ENCODE data around the gene SPEF1.

SPEF1 gene

DNA sequence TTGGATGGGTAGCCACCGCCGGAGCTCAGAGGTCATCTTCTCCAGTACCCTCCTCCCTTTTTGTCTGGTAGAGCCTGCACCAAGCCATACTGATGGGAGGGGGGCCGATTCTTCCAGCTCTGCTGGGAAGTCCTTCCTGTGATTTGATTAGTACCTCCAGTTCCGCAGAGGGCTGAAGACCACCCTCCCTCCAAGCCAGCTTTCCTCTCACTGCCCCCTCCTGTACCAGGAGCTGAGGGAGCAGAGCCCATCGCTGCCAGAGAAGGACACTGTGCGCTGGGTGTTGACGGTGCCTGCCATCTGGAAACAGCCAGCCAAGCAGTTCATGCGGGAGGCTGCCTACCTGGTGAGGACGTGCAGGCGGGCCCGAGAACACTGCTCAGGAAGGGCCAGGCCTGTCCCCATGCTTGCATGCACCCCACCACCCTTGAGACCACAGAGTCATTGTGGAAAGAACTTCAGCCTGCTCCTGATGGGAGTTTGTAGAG is 35.5 kb downstream of the SPEF1 start:
- no peak for DNase-seq (ENCODE audit: low read depth)
- no peak overlapping the region for H3K4me3 ChIP-seq (ENCODE audit: low read depth, low read length)
- TF ChIP-seq, protein P1, sequence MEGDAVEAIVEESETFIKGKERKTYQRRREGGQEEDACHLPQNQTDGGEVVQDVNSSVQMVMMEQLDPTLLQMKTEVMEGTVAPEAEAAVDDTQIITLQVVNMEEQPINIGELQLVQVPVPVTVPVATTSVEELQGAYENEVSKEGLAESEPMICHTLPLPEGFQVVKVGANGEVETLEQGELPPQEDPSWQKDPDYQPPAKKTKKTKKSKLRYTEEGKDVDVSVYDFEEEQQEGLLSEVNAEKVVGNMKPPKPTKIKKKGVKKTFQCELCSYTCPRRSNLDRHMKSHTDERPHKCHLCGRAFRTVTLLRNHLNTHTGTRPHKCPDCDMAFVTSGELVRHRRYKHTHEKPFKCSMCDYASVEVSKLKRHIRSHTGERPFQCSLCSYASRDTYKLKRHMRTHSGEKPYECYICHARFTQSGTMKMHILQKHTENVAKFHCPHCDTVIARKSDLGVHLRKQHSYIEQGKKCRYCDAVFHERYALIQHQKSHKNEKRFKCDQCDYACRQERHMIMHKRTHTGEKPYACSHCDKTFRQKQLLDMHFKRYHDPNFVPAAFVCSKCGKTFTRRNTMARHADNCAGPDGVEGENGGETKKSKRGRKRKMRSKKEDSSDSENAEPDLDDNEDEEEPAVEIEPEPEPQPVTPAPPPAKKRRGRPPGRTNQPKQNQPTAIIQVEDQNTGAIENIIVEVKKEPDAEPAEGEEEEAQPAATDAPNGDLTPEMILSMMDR (IDR thresholded peaks at IDR 0.05; ENCODE audit: low read depth, low read length, missing control alignments) = no peak

DNA sequence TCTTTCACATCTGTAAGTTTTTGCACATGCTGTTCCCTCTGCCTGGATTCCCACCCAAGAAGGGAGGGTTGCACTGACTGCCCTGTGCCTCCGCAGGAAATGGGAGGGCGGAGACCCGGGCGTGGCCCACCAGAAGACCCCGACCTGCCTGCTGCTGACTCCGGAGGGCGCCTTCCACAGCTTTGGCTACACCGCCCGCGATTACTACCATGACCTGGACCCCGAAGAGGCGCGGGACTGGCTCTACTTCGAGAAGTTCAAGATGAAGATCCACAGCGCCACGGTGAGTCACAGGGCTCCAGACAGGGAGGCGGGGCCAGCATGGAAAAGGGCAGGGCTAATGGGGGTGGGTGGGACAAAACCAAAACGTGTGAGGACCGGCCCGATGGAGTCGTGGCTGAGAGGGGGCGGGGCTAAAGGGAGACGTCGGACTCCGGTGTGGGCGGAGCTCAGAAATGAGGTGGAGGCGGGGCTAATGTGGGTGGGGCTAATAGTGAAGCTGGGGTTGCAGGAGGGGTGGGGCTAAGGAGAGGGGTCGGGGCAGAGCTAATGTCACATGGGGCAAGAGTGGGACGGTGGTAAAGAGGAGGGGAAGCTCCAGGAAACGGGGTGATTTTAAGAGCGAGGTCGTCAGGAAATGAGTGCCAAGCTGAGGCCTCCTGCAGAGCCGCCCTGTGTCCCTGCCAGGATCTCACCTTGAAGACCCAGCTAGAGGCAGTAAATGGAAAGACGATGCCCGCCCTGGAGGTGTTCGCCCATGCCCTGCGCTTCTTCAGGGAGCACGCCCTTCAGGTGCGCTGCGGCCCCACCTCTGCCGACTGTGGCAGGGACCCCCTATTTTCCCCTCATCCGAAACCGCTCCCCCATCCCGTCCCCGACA is 36.2 kb downstream of the SPEF1 start:
- no peak overlapping the region for H3K4me3 ChIP-seq (ENCODE audit: low read depth, low read length)
- TF ChIP-seq, protein P1 (IDR thresholded peaks at IDR 0.05; ENCODE audit: low read depth, low read length, missing control alignments) = no peak
- DNase-seq (ENCODE audit: low read depth) = no peak

DNA sequence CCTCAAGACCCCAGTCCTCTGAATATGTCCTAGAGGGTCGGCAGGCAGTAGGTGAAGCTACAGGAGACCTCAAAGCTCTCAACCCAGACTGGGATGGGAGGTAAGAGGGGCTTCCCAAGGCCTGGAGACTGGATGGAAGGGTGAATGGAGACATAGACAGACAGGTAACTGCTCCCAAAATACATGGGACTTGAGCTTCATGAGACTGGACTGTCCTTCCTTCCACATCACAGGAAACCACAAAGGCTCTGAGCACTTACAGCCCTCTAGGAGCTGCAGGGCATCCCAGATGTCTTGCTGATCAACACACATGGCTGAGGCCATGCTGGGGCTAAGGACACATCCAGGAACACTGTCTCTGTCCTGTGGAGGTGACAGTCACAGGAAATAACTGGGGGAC is 37.2 kb downstream of the SPEF1 start:
- DNase-seq (ENCODE audit: low read depth) = no peak
- H3K4me3 ChIP-seq (ENCODE audit: low read depth, low read length) = no peak overlapping the region
- TF ChIP-seq, protein P1 (IDR thresholded peaks at IDR 0.05; ENCODE audit: low read depth, low read length, missing control alignments) = no peak

DNA sequence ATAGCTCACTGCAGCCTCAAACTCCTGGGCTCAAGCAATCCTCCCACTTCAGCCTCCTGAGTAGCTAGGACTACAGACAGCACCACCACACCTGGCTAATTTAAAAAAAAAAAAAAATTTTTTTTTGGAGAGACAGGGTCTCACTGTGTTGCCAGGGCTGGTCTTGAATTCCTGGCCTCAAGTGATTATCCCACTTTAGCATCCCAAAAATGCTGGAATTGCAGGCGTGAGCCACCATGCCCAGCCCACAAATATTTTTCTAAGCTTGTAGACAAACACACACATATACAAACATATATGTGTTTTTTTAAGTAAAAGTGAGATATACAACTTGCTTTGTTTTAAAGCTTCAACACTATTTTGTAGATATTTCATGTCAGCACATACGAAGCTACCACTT is 38.0 kb downstream of the SPEF1 start:
- TF ChIP-seq, protein P1 (IDR thresholded peaks at IDR 0.05; ENCODE audit: low read depth, low read length, missing control alignments) = no peak
- H3K4me3 ChIP-seq (ENCODE audit: low read depth, low read length) = no peak overlapping the region
- no peak for DNase-seq (ENCODE audit: low read depth)

DNA sequence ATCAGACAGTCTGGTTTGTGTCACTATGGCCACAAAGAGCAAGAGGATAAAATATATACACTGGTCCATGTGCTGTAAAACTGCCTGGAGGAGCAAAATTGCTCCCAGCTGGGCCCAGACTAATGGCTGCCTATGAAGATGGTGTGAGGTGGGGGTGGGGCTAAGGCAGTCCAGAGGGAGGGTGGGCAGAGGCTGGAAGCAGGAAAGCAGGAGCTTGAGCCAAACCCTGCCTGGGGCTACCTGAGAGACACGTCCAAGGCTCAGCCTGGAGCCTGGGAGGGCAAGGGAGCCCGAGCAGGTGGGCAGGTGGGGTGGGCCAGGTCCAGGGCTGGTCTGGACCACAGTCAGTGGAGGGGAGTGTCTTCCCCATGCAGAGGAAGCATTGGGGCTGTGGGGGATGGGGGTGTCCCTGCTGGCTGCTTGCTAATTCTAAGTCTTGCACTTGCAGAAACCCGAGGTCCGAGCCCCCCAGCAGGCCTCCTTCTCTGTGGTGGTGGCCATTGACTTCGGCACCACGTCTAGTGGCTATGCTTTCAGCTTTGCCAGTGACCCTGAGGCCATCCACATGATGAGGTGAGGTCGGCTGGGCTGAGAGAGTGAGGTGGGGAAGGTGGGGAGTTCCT is 39.3 kb downstream of the SPEF1 start:
- no peak for DNase-seq (ENCODE audit: low read depth)
- H3K4me3 ChIP-seq (ENCODE audit: low read depth, low read length) = no peak overlapping the region
- TF ChIP-seq, protein P1 (IDR thresholded peaks at IDR 0.05; ENCODE audit: low read depth, low read length, missing control alignments) = no peak

DNA sequence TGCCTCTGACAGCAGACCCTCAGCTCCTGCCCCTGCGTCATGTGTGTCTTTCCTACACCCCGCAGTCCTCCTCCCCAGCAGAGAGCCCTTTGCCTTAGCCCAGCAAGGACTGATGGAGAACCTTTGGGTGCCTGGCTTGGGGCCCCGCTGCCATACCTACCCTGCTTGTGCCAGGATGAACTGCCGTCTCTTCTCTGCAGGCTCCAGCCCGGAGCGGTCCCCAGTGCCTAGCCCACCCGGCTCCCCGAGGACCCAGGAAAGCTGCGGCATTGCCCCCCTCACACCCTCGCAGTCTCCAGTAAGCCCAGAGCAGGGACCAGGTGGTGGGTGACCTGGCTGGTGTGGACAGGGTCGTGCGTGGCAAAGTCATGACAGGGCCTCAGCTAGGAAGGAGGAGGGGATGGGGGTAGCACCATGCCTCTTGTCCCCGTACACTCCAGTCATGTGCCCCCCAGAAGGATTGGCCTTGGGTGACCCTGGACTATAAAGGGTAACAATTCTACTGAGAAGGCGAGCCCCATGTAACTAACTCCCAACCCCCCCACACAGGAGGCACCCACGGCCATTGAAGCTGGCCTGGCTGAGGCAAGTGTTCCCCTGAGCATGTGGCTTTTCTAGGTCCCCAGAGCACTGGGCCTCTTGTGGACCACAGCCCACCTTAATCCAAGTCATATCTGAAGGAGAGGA is 40.5 kb downstream of the SPEF1 start:
- TF ChIP-seq, protein P1 (IDR thresholded peaks at IDR 0.05; ENCODE audit: low read depth, low read length, missing control alignments) = no peak
- H3K4me3 ChIP-seq (ENCODE audit: low read depth, low read length) = no peak overlapping the region
- DNase-seq (ENCODE audit: low read depth) = no peak
